H1 (cell line): ENCODE results near the gene MSN. TPM values are rescaled to one million over a fixed set of nuclear protein-coding genes. Genes with fewer than 3 reads are reported as not detected.

Source experiments
- EGR1 ChIP-seq: IDR thresholded peaks from 2 replicates; pipeline ENCODE4 v1.6.1; 2011; ENCODE audit warnings: low read depth, low read length, borderline replicate concordance
- EP300 ChIP-seq, 2 experiments: IDR thresholded peaks; 1 replicate in 1 of 2; 2 replicates in 1 of 2; pipeline ENCODE4 v1.6.1; 2011 to 2012; ENCODE audit warnings: low read depth in 2 of 2, low read length in 2 of 2, mild to moderate bottlenecking in 2 of 2, borderline replicate concordance in 1 of 2, inconsistent platforms in 1 of 2, moderate library complexity in 1 of 2
- MAX ChIP-seq: IDR thresholded peaks from 2 replicates; pipeline ENCODE4 v1.6.1; 2012; ENCODE audit warnings: inconsistent platforms
- RNF2 ChIP-seq: fragments of 200-900, 300-1000 bp; sonication (generic); IDR thresholded peaks from 2 replicates; pipeline ENCODE4 v1.7.1; 2016; ENCODE audit warnings: borderline replicate concordance, low read depth, mild to moderate bottlenecking, antibody characterized with exemption, low read length; ENCODE audit not compliant: poor library complexity, severe bottlenecking; ENCODE audit errors: missing control alignments
- polyA plus RNA-seq, 7 experiments: library from polyadenylated mRNA; depleted of rRNA in 3 of 7; stranded (reverse) in 5 of 7; unstranded in 2 of 7; fragments of >200 nt in 5 of 7; fragments of 200-250 nt in 2 of 7; gene quantifications; 1 replicate in 5 of 7; 2 replicates in 1 of 7; 4 replicates in 1 of 7; pipeline versions ENCODE4 v1.2.1 to v1.2.3, GENCODE V29; 2011 to 2013; ENCODE audit warnings: missing spikeins in 2 of 7, mixed read lengths in 2 of 7
- total RNA-seq: library from RNA; stranded (reverse); fragmentation: NEBNext Ultra II Directional; extraction: Animal tissue kit (Norgen Biotek cat#: 25700); gene quantifications from 2 replicates; pipeline ENCODE4 v1.2.1, GENCODE V29; 2021

The MSN gene
- total and polyA plus RNA-seq, 2 of the 8 experiments (the other 6 are each of a cell fraction or from before 2014, with no cell fraction given) = 112 to 133 TPM

GRCh38 chrX:65726715-65727114 lies 59.3 kb downstream of the MSN start (continued):
- TF ChIP-seq EGR1 (no peak), RNF2 (no peak), MAX (no peak), EP300 (IDR thresholded peaks at IDR 0.05; ENCODE audit: borderline replicate concordance in 1 of 2, low read depth in 2 of 2, low read length in 2 of 2) (no peak)
